Spinal cord (tissue), 10 donors: ENCODE results near the gene SULT1A2. TPM values are rescaled to one million over a fixed set of nuclear protein-coding genes. Genes with fewer than 3 reads are reported as not detected.
"Not testable (repeated sequence)": the region's sequence is repeated elsewhere in the genome, so short reads cannot be mapped to it uniquely, and the experiment has no call there.

ENCODE experiments used
- DNase-seq, 6 donors: peaks; one replicate each; pipeline versions ENCODE4 v3.0.0 to v3.0.0-alpha.2; 2013 to 2015; ENCODE audit warnings: low spot score in 6 of 6, low read depth in 4 of 6
- H3K27ac ChIP-seq: one replicate; pipeline ENCODE4 v1.5.1; 2013; ENCODE audit warnings: low read depth, low read length, control low read depth
- H3K27me3 ChIP-seq: one replicate; pipeline ENCODE4 v1.6.1; 2013; ENCODE audit warnings: low read length; ENCODE audit not compliant: control insufficient read depth, insufficient read depth
- H3K36me3 ChIP-seq: one replicate; pipeline ENCODE4 v1.6.1; 2013; ENCODE audit warnings: low read length; ENCODE audit not compliant: control insufficient read depth, insufficient read depth
- H3K4me1 ChIP-seq: one replicate; pipeline ENCODE4 v1.6.1; 2013; ENCODE audit warnings: low read length; ENCODE audit not compliant: control insufficient read depth, insufficient read depth
- H3K4me3 ChIP-seq: one replicate; pipeline ENCODE4 v1.5.1; 2013; ENCODE audit warnings: low read depth, low read length, control low read depth
- H3K9me3 ChIP-seq: one replicate; pipeline ENCODE4 v1.6.1; 2013; ENCODE audit warnings: low read length; ENCODE audit not compliant: control insufficient read depth, insufficient read depth
- WGBS: methylation state at CpG from one replicate; pipeline ENCODE4 v1.1.5; 2013; ENCODE audit warnings: missing lambda C conversion rate; ENCODE audit not compliant: insufficient coverage; 5-methylcytosine and 5-hydroxymethylcytosine counted together
- polyA plus RNA-seq, 2 donors: library from polyadenylated mRNA; unstranded; fragments of 120-200 nt; gene quantifications; one replicate each; pipeline ENCODE4 v1.2.1, GENCODE V29; 2013; ENCODE audit not compliant: insufficient read length in 2 of 2
- total RNA-seq, 2 donors: library from RNA; depleted of rRNA in 1 of 2; stranded (reverse); fragments of 120-200 nt in 1 of 2; fragments of >200 nt in 1 of 2; gene quantifications; one replicate each; pipeline versions ENCODE4 v1.2.3 to v1.2.4, GENCODE V29; 2013 to 2014
- donor health status: healthy.

Gene SULT1A2
- total and polyA plus RNA-seq, 4 donors, result 0.50 to 2.8 (median 2.0) TPM

GRCh38 chr16:28610595-28611191 lies 13.8 kb upstream of the SULT1A2 start:
- Histone ChIP-seq H3K9me3 (no peaks in the 10 kb centered on the region), H3K27ac (peak overlapping the region; percentile 76), H3K36me3 (peaks cover 21% of the 10 kb centered on the region), H3K4me1 (no peaks in the 10 kb centered on the region), H3K4me3 (no peak overlapping the region), H3K27me3 (no peaks in the 10 kb centered on the region)
- DNase-seq, result peak in 1 of 6 donors; percentile 2
- 86% methylated on average over 10 of the region's 10 CpGs for WGBS

GRCh38 chr16:28609631-28610594 lies 13.1 kb upstream of the SULT1A2 start, which contains the start of gene SULT1A1:
TSS of gene SULT1A1 (minus strand) at chr16:28610044. CDS start at chr16:28608855, 1,189 bp downstream.
- Histone ChIP-seq H3K27me3 (no peaks in the 10 kb centered on the region), H3K27ac (peak within 1 kb of the TSS; percentile 76), H3K36me3 (peaks cover 21% of the 10 kb centered on the region), H3K4me3 (peak within 1 kb of the TSS; percentile 32), H3K4me1 (no peaks in the 10 kb centered on the region), H3K9me3 (no peaks in the 10 kb centered on the region)
- peak in 1 of 6 donors; percentile 38 for DNase-seq
- WGBS, result 49% methylated on average over 10 of the region's 11 CpGs

- WGBS, result 77% methylated on average over 10 of the region's 11 CpGs
- H3K27me3 ChIP-seq, H3K9me3 ChIP-seq, H3K4me1 ChIP-seq: not testable (repeated sequence)
- Histone ChIP-seq H3K36me3 (peaks cover 21% of the 10 kb centered on the region), H3K27ac (peak overlapping the region; percentile 11), H3K4me3 (peak overlapping the region; percentile 32)
- peak in 1 of 6 donors; percentile 51 for DNase-seq
Measured at GRCh38 chr16:28608867-28609596, 12.2 kb upstream of the SULT1A2 start.

- peaks cover 21% of the 10 kb centered on the region for H3K36me3 ChIP-seq
- DNase-seq, H3K4me3 ChIP-seq, H3K9me3 ChIP-seq, H3K27ac ChIP-seq, H3K27me3 ChIP-seq, H3K4me1 ChIP-seq: not testable (repeated sequence)
- WGBS, result 100% methylated on average over 3 of the region's 7 CpGs
Measured at GRCh38 chr16:28608496-28608808, 11.6 kb upstream of the SULT1A2 start.

- H3K9me3 ChIP-seq, result not testable (repeated sequence)
- WGBS, result 96% methylated on average over 5 of the region's 10 CpGs
Measured at GRCh38 chr16:28607681-28608495, 11.0 kb upstream of the SULT1A2 start.

GRCh38 chr16:28607116-28607623 lies 10.3 kb upstream of the SULT1A2 start:
- Histone ChIP-seq H3K4me1 (no peaks in the 10 kb centered on the region), H3K36me3 (peaks cover 21% of the 10 kb centered on the region), H3K9me3 (no peaks in the 10 kb centered on the region), H3K27me3 (no peaks in the 10 kb centered on the region), H3K4me3 (no peak overlapping the region), H3K27ac (no peak overlapping the region)
- DNase-seq, result no peak
- 97% methylated on average over 8 of the region's 9 CpGs for WGBS

More at GRCh38 chr16:28607681-28608495, 11.0 kb upstream of the SULT1A2 start:
- not testable (repeated sequence) for H3K27me3 ChIP-seq, H3K4me1 ChIP-seq, H3K4me3 ChIP-seq, H3K27ac ChIP-seq
- peak in 1 of 6 donors; percentile 0 for DNase-seq
- peaks cover 21% of the 10 kb centered on the region for H3K36me3 ChIP-seq

GRCh38 chr16:28606291-28607115 lies 9.7 kb upstream of the SULT1A2 start:
- no peak for DNase-seq
- Histone ChIP-seq H3K9me3 (no peaks in the 10 kb centered on the region), H3K4me1 (no peaks in the 10 kb centered on the region), H3K27ac (no peak overlapping the region), H3K4me3 (no peak overlapping the region), H3K27me3 (peaks cover 2% of the 10 kb centered on the region), H3K36me3 (peaks cover 21% of the 10 kb centered on the region)
- WGBS, result 92% methylated on average over 13 of the region's 16 CpGs

GRCh38 chr16:28604186-28604565 lies 7.3 kb upstream of the SULT1A2 start:
- H3K4me1 ChIP-seq, result no peaks in the 10 kb centered on the region
- H3K36me3 ChIP-seq, result peaks cover 16% of the 10 kb centered on the region
- peaks cover 3% of the 10 kb centered on the region for H3K27me3 ChIP-seq
- H3K9me3 ChIP-seq, result no peaks in the 10 kb centered on the region
- DNase-seq, result no peak
- H3K4me3 ChIP-seq, result no peak overlapping the region
- no peak overlapping the region for H3K27ac ChIP-seq
- 62% methylated on average over 7 of the region's 8 CpGs for whole genome bisulfite sequencing
